Colonic mucosa (tissue), 4 donors: Measurements from ENCODE around the gene NRG3. TPM values are rescaled to one million over a fixed set of nuclear protein-coding genes. Genes with fewer than 3 reads are reported as not detected.

ENCODE experiments used
- DNase-seq: peaks from one replicate; pipeline ENCODE4 v3.0.0-alpha.2; 2020
- H3K27ac ChIP-seq: fragments of 200-600 bp; one replicate; pipeline ENCODE4 v1.8.0; 2021
- H3K27me3 ChIP-seq: fragments of 200-600 bp; one replicate; pipeline ENCODE4 v1.8.0; 2021
- H3K36me3 ChIP-seq: fragments of 200-600 bp; one replicate; pipeline ENCODE4 v1.8.0; 2021
- H3K4me1 ChIP-seq: fragments of 200-600 bp; one replicate; pipeline ENCODE4 v1.8.0; 2021; ENCODE audit warnings: mild to moderate bottlenecking
- H3K4me3 ChIP-seq: fragments of 200-600 bp; one replicate; pipeline ENCODE4 v1.8.0; 2021
- H3K9ac ChIP-seq, 2 donors: one replicate each; pipeline ENCODE4 v1.7.0; 2013; ENCODE audit warnings: control low read depth in 2 of 2, low read depth in 2 of 2, low read length in 2 of 2
- H3K9me3 ChIP-seq: fragments of 200-600 bp; one replicate; pipeline ENCODE4 v1.8.0; 2021
- intact Hi-C: fragments of 100-400 bp; cut with DNase I; formaldehyde crosslinking; loops from one replicate; pipeline ENCODE4 v1.14.1; 2022
- total RNA-seq, 2 donors: library from RNA; stranded (reverse); fragmentation: NEBNext Ultra II Directional in 1 of 2; extraction: Animal tissue kit (Norgen Biotek cat#: 25700) in 1 of 2; gene quantifications; one replicate each; pipeline ENCODE4 v1.2.1, GENCODE V29; 2021
- TF ChIP-seq, protein P1 (sequence below): fragments of 200-600 bp; IDR thresholded peaks from one replicate; pipeline ENCODE4 v1.8.0; 2022; ENCODE audit warnings: antibody characterized with exemption, mild to moderate bottlenecking
- donor health status: healthy.
- donor health status: DM: no; HTN: no; CAD: no.
- donor health status: DM: no; HTN: no; CAD: no.

Gene NRG3
- total RNA-seq, 2 donors from 2014 or later = 0.24 TPM; not detected in 1

DNA sequence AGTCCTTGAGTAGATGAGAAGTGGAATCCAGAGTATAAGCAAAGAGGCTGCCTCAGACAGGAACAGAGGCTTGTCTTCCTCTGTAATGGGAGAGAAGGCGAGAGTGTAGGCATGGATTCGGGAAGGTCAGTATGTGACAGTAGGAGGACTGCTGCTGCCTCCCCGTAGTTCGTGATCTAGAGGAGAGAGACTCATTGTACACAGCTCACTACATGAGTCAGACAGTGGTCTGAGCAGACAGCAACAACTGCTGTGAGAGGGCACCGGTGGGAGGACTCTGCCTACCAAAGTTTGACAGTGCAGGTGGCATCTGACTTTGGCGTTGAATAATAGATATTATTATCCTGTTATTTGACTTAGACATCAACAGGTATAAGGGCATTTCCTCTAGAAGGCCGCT, 319.4 kb downstream of the NRG3 start:
- intact Hi-C loops = no loop called here
- Histone ChIP-seq H3K9me3 (no peaks in the 10 kb centered on the region), H3K4me1 (no peaks in the 10 kb centered on the region), H3K4me3 (no peak overlapping the region), H3K27ac (no peak overlapping the region), H3K36me3 (no peaks in the 10 kb centered on the region), H3K27me3 (no peaks in the 10 kb centered on the region), H3K9ac (no peak overlapping the region)
- DNase-seq = no peak
- TF ChIP-seq, protein P1, sequence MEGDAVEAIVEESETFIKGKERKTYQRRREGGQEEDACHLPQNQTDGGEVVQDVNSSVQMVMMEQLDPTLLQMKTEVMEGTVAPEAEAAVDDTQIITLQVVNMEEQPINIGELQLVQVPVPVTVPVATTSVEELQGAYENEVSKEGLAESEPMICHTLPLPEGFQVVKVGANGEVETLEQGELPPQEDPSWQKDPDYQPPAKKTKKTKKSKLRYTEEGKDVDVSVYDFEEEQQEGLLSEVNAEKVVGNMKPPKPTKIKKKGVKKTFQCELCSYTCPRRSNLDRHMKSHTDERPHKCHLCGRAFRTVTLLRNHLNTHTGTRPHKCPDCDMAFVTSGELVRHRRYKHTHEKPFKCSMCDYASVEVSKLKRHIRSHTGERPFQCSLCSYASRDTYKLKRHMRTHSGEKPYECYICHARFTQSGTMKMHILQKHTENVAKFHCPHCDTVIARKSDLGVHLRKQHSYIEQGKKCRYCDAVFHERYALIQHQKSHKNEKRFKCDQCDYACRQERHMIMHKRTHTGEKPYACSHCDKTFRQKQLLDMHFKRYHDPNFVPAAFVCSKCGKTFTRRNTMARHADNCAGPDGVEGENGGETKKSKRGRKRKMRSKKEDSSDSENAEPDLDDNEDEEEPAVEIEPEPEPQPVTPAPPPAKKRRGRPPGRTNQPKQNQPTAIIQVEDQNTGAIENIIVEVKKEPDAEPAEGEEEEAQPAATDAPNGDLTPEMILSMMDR = no peak

DNA sequence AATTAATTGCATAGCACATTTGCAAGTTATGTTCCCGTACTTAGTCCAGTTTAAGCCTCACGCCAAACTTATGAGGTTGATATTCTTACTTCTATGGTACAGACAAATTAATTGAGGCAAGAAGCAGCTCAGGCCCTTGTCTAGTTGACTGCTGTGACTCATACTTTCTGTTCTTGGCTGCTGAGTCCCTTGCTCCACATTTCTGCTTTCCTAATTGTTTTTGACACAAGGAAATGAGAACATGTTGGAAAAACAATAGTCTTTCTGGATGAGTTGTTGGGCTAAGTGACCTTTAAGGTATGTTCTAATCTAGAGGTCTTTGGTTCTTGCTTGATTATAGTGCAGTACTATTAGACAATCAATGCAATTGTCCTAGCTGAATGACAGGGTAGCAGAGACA, 331.8 kb downstream of the NRG3 start:
- Histone ChIP-seq H3K9me3 (no peaks in the 10 kb centered on the region), H3K9ac (no peak overlapping the region), H3K27me3 (no peaks in the 10 kb centered on the region), H3K27ac (no peak overlapping the region), H3K4me3 (no peak overlapping the region), H3K36me3 (no peaks in the 10 kb centered on the region), H3K4me1 (no peaks in the 10 kb centered on the region)
- DNase-seq = no peak
- intact Hi-C loops = no loop called here
- TF ChIP-seq, protein P1 = no peak

GRCh38 chr10:82208726-82209125, 333.7 kb downstream of the NRG3 start:
- Histone ChIP-seq H3K27me3 (no peaks in the 10 kb centered on the region), H3K4me1 (no peaks in the 10 kb centered on the region), H3K4me3 (no peak overlapping the region), H3K9me3 (no peaks in the 10 kb centered on the region), H3K36me3 (no peaks in the 10 kb centered on the region), H3K27ac (no peak overlapping the region), H3K9ac (no peak overlapping the region)
- no peak for DNase-seq
- intact Hi-C loops = no loop called here
- TF ChIP-seq, protein P1 = no peak

DNA sequence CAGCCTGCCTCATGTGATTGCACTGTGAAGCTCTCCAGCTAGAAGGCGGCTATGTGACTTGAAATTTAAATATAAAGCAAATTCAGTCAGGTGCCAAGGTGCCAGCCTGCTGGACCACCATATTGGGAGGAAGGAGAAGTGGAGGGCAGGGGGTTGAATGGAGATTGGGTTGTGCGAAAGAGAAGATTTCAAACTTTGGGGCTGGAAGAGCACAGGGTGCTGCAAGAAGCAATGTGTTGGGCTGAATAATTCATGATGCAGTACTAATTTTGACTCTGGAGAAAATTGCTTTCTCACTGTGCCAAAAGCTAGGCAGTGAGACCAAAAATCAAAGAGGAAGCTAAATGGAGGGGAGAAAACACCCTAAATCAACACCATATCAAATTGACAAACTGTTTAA, 335.3 kb downstream of the NRG3 start:
- H3K4me1 ChIP-seq = no peaks in the 10 kb centered on the region
- no peak overlapping the region for H3K9ac ChIP-seq
- H3K36me3 ChIP-seq = no peaks in the 10 kb centered on the region
- no peaks in the 10 kb centered on the region for H3K27me3 ChIP-seq
- H3K27ac ChIP-seq = no peak overlapping the region
- no peak overlapping the region for H3K4me3 ChIP-seq
- H3K9me3 ChIP-seq = no peaks in the 10 kb centered on the region
- intact Hi-C loops = no loop called here
- no peak for DNase-seq
- TF ChIP-seq, protein P1 = no peak

- TF ChIP-seq, protein P1 = no peak
- DNase-seq = no peak
- intact Hi-C loops = no loop called here
Measured at GRCh38 chr10:82211346-82211745, 336.4 kb downstream of the NRG3 start.

DNA sequence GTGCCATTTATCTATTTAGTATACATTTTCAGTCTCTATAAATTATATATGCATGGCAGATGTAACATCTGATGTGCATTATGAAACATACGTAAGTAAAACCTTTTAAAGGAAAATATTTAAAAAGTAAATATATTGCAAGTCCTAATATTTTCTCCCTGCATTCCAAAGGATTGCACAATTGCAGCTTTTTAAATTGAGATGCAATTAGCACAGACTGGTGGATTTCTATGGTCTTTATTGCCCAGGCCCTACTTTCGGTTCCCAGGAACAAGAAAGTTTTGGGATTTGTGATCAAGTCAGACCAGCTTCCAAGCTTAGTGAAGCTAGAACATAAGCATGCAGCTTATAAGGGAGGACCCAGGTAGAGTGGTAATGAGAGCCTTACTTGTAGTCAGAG, 337.8 kb downstream of the NRG3 start:
- TF ChIP-seq, protein P1 = no peak
- no peak overlapping the region for H3K4me3 ChIP-seq
- no peak for DNase-seq

More at GRCh38 chr10:82211346-82211745, 336.4 kb downstream of the NRG3 start:
- no peaks in the 10 kb centered on the region for H3K4me1 ChIP-seq
- H3K36me3 ChIP-seq = no peaks in the 10 kb centered on the region
- no peaks in the 10 kb centered on the region for H3K9me3 ChIP-seq
- no peaks in the 10 kb centered on the region for H3K27me3 ChIP-seq
- no peak overlapping the region for H3K27ac ChIP-seq
- H3K9ac ChIP-seq = no peak overlapping the region
- no peak overlapping the region for H3K4me3 ChIP-seq

More for the DNA sequence above, 337.8 kb downstream of the NRG3 start:
- Histone ChIP-seq H3K9ac (no peak overlapping the region), H3K9me3 (no peaks in the 10 kb centered on the region), H3K36me3 (no peaks in the 10 kb centered on the region), H3K4me1 (no peaks in the 10 kb centered on the region), H3K27ac (no peak overlapping the region), H3K27me3 (no peaks in the 10 kb centered on the region)
- intact Hi-C loops = no loop called here
